ENCODE results near the gene ELAVL1. TPM values are rescaled to one million over a fixed set of nuclear protein-coding genes. Genes with fewer than 3 reads are reported as not detected.
"Not testable (repeated sequence)": the region's sequence is repeated elsewhere in the genome, so short reads cannot be mapped to it uniquely, and the experiment has no call there.

ELAVL1 gene
- total RNA-seq, 1 experiment from 2014 or later, result 87.2 TPM

- Histone ChIP-seq H3K27me3 (ENCODE audit: low read length) (no peaks in the 10 kb centered on the region), H3K27ac (ENCODE audit: low read length) (no peak overlapping the region), H4K20me1 (ENCODE audit: low read length) (no peaks in the 10 kb centered on the region), H3K9ac (ENCODE audit: low read length) (no peak overlapping the region), H2AFZ (ENCODE audit: low read length) (no peak overlapping the region), H3K4me1 (ENCODE audit: insufficient read depth, low read length) (no peaks in the 10 kb centered on the region), H3K36me3 (ENCODE audit: low read depth, low read length) (no peaks in the 10 kb centered on the region), H3K4me3 (ENCODE audit: low read length) (no peak overlapping the region), H3K9me3 (ENCODE audit: low read length) (no peaks in the 10 kb centered on the region), H3K4me2 (ENCODE audit: low read length) (no peak overlapping the region), H3F3A (ENCODE audit: low read length, unreplicated experiment) (no peaks in the 10 kb centered on the region), H3K79me2 (ENCODE audit: low read length) (no peaks in the 10 kb centered on the region), H3K9me2 (replicated peaks; ENCODE audit: low read length) (no peaks in the 10 kb centered on the region)
- ATAC-seq, result no peak
- TF ChIP-seq EZH2 (IDR thresholded peaks at IDR 0.05; ENCODE audit: low read length, unreplicated experiment) (no peak), EZH2phosphoT487 (IDR thresholded peaks at IDR 0.05; ENCODE audit: borderline replicate concordance, low read length) (no peak)
- TF ChIP-seq, protein P1, sequence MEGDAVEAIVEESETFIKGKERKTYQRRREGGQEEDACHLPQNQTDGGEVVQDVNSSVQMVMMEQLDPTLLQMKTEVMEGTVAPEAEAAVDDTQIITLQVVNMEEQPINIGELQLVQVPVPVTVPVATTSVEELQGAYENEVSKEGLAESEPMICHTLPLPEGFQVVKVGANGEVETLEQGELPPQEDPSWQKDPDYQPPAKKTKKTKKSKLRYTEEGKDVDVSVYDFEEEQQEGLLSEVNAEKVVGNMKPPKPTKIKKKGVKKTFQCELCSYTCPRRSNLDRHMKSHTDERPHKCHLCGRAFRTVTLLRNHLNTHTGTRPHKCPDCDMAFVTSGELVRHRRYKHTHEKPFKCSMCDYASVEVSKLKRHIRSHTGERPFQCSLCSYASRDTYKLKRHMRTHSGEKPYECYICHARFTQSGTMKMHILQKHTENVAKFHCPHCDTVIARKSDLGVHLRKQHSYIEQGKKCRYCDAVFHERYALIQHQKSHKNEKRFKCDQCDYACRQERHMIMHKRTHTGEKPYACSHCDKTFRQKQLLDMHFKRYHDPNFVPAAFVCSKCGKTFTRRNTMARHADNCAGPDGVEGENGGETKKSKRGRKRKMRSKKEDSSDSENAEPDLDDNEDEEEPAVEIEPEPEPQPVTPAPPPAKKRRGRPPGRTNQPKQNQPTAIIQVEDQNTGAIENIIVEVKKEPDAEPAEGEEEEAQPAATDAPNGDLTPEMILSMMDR (conservative IDR thresholded peaks at IDR 0.05; ENCODE audit: low read depth, low read length), result no peak
- BruUV-seq (replicated peaks), result no TSS peak
- POLR2A ChIA-PET (ENCODE audit: unreplicated experiment), result no interaction called here
- intact Hi-C loops (cut with micrococcal nuclease), result no loop called here
- DNase-seq, result no peak
- CTCF ChIA-PET, result no interaction called here
Measured at GRCh38 chr19:8036434-8037099, 31.1 kb upstream of the ELAVL1 start.

DNA sequence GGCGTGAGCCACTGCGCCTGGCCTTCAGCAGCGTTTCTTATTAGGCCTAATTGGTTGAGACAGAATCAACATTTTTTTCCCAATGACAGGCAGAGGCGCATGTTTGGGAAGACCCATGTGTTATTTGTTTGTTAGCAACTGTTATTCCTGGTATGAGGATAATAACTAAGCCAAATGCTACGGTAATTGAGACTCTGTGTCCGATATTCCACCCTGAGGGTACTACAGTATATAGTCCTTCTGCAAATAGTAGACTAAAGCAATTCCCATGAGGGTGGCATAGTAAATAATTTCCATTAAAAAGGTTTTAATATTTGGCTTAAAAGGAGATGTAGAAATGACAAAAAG, 28.7 kb upstream of the ELAVL1 start:
- Histone ChIP-seq H3K9ac (ENCODE audit: low read length) (no peak overlapping the region), H4K20me1 (ENCODE audit: low read length) (no peaks in the 10 kb centered on the region), H3K27me3 (ENCODE audit: low read length) (no peaks in the 10 kb centered on the region), H3K27ac (ENCODE audit: low read length) (no peak overlapping the region), H3K9me3 (ENCODE audit: low read length) (no peaks in the 10 kb centered on the region), H2AFZ (ENCODE audit: low read length) (no peak overlapping the region), H3K79me2 (ENCODE audit: low read length) (no peaks in the 10 kb centered on the region), H3K9me2 (replicated peaks; ENCODE audit: low read length) (no peaks in the 10 kb centered on the region), H3K4me2 (ENCODE audit: low read length) (no peak overlapping the region), H3K4me3 (ENCODE audit: low read length) (no peak overlapping the region), H3K4me1 (ENCODE audit: insufficient read depth, low read length) (no peaks in the 10 kb centered on the region), H3F3A (ENCODE audit: low read length, unreplicated experiment) (no peaks in the 10 kb centered on the region), H3K36me3 (ENCODE audit: low read depth, low read length) (no peaks in the 10 kb centered on the region)
- BruUV-seq (replicated peaks), result no TSS peak
- no peak for ATAC-seq
- no peak for DNase-seq
- TF ChIP-seq, protein P1 (conservative IDR thresholded peaks at IDR 0.05; ENCODE audit: low read depth, low read length), result no peak
- TF ChIP-seq EZH2phosphoT487 (IDR thresholded peaks at IDR 0.05; ENCODE audit: borderline replicate concordance, low read length) (no peak), EZH2 (IDR thresholded peaks at IDR 0.05; ENCODE audit: low read length, unreplicated experiment) (no peak)
- POLR2A ChIA-PET (ENCODE audit: unreplicated experiment), result no interaction called here
- CTCF ChIA-PET, result no interaction called here
- intact Hi-C loops (cut with micrococcal nuclease), result no loop called here

- H3K9ac ChIP-seq (ENCODE audit: low read length); ATAC-seq; DNase-seq; intact Hi-C loops (cut with micrococcal nuclease); H3K36me3 ChIP-seq (ENCODE audit: low read depth, low read length); H3K4me3 ChIP-seq (ENCODE audit: low read length); H3K4me2 ChIP-seq (ENCODE audit: low read length); H2AFZ ChIP-seq (ENCODE audit: low read length); H3K27ac ChIP-seq (ENCODE audit: low read length); POLR2A ChIA-PET (ENCODE audit: unreplicated experiment); H4K20me1 ChIP-seq (ENCODE audit: low read length); H3K9me2 ChIP-seq (replicated peaks; ENCODE audit: low read length); H3F3A ChIP-seq (ENCODE audit: low read length, unreplicated experiment); H3K4me1 ChIP-seq (ENCODE audit: insufficient read depth, low read length); H3K27me3 ChIP-seq (ENCODE audit: low read length); CTCF ChIA-PET; H3K79me2 ChIP-seq (ENCODE audit: low read length); BruUV-seq (replicated peaks); H3K9me3 ChIP-seq (ENCODE audit: low read length): not testable (repeated sequence)
Measured at GRCh38 chr19:8033287-8034177, 28.1 kb upstream of the ELAVL1 start.
